GM19351 (cell line): Measurements from ENCODE around the gene SLC22A6.
"Not testable (repeated sequence)": the region's sequence is repeated elsewhere in the genome, so short reads cannot be mapped to it uniquely, and the experiment has no call there.

Experiments used
- ATAC-seq: cut with Tn5 transposase; IDR thresholded peaks from one replicate; pipeline ENCODE4 v1.9.1; 2021; ENCODE audit warnings: mild to moderate bottlenecking, moderate library complexity; ENCODE audit not compliant: unreplicated experiment

SLC22A6 gene

DNA sequence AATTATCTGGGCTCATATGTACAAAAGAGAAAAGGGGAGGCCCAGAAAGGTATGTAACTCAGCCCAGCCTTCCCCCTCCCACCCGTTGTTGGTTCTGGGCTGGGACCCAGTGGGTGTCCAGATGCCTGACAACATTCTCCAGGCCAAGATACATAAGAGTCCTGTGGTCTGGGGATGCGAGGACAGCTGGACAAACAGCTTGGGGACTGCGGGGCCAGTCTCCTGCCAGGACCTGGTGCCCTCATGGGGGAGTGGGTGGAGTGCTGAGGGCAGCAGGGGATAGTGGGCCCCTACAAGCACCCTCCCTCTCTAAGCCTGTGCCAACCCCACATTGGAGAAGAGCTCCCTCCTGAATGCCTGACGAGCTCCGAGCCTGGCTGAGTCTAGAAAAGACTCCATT, 3.5 kb upstream of the SLC22A6 start:
- no peak for ATAC-seq

GRCh38 chr11:62985041-62985750, 429 bp upstream of the SLC22A6 start:
- no peak for ATAC-seq

DNA sequence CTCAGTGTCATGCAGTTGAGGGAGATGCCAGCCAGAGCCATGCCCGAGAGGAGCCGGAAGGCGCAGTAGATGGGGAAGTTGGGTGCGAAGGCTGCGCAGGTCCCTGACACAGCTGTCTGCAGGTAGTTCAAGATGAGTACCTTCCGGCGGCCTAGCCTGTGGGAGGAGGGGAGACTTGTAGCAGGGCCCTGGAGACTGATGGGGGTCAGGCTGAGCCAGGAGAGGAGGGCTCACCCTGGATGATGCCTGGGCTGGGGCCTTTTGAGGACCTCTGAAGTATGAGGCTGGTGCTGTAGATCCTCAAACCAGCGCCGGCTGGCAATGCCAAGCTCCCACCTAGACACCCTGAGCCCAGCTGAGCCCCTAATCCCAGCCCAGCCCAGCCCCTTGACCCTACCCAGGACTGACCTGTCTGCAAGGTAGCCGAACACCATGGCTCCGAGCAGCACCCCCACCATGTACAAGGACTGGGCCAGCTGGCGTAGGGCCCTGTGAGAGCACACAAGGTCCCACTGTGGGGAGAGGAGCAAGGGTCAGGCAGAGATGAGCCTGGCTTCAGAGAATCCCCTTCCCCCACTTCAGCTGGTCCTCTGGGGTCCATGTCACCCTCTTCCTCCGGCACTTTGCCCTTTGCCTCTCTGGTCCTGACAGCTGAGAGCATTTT, 1.1 kb downstream of the SLC22A6 start:
- no peak for ATAC-seq

DNA sequence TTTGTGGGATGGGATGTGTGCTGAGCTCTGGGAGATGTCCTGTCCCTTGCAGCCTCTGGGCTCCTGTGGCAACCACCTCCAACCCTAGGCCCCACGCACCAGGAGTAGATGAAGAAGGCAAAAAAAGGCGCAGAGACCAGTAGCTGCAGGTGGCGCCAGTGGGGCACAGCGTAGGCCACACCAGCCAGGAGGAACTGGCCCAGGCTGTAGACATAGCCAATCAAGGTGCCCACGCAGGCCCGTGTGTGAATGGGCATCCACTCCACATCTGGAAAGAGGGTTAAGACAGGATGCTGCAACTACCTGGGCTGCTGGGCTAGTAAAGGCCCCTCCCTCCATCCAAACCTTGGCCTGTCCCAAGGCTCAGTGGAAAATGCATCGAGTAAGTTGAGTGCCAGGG, 3.0 kb downstream of the SLC22A6 start:
- ATAC-seq, result no peak

GRCh38 chr11:62980133-62980760, 4.5 kb downstream of the SLC22A6 start:
- ATAC-seq, result no peak

- ATAC-seq, result no peak
Observed at GRCh38 chr11:62976109-62976508, 8.7 kb downstream of the SLC22A6 start.

DNA sequence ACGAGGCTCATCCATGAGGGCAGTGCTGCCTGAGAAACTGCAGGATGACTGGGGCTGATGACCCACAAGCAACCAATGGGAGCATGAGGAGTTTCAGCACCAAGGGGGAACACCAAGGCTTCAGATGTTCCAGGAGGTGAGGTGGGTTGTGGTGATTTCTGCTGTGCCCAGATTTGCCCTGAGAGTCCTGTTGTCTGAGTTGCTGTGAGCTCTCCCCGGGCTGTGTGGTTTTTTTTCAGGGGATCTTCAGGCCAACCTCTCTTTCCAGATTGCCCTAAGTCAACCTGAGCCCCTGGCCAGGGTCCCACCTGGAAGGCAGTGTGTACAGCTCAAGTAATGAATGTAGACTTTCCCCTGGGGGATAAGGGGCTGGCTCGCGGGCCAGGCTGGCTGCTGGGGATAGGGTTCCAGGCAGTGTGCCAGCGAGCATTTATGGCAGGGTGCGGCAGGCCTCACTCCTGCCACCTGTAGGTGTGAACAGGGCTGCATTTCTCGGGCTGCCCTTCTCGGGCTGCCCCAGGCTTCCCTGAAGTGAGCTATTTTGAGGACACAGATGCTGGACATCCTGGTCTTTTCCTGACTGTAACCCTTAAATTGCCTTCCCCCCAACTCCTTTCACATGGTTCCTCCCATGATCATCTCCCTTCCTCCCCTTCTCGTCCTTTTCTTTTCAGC, 9.8 kb downstream of the SLC22A6 start:
- ATAC-seq, result no peak

GRCh38 chr11:62965574-62965973, 19.2 kb downstream of the SLC22A6 start:
- ATAC-seq, result no peak

DNA sequence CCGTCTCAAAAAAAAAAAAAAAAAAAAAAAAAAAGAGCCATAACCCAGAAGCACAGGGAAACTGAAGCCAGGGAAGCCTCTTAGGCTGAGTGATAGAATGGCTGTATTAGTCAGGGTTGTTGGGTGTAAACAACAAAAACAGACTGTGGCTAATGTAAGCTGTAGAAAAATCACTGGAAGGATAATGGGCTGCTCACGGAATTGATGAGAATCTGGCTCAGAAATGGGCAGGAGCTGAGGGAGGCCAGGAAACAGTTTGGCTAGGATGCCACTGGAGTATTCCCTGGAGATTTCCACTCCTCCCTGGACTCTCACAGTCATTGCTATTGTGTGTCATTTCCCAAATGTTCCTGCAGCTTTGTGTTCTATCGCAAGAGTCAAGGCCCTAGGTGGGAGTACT, 22.4 kb downstream of the SLC22A6 start:
- no peak for ATAC-seq

DNA sequence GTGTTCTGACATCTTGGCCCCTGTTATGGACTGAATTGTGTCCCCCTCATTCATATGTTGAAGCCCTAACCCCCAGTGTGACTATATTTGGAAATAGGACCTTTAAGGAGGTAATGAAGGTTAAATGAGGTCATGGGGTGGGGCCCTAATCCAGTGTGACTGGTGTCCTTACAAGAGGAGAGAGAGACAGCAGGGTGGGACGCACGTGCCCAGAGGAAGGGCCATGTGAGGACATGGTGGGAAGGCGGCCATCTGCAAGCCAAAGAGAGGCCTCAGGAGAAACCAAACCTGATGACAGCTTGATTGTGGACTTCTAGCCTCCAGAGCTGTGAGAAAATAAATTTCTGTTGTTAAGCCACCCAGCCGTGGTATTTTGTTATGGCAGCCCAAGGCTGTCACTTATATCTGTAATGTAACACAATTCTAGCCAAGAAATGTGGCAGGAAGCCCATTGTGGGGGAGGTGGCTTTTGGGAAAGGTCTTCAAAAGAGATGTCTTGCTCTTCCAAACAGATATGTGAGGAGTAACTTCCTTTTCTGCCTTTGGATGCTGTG, 23.7 kb downstream of the SLC22A6 start:
- ATAC-seq, result no peak

GRCh38 chr11:62959422-62959980, 25.3 kb downstream of the SLC22A6 start:
- no peak for ATAC-seq

GRCh38 chr11:62958547-62959421, 26.0 kb downstream of the SLC22A6 start:
- no peak for ATAC-seq

DNA sequence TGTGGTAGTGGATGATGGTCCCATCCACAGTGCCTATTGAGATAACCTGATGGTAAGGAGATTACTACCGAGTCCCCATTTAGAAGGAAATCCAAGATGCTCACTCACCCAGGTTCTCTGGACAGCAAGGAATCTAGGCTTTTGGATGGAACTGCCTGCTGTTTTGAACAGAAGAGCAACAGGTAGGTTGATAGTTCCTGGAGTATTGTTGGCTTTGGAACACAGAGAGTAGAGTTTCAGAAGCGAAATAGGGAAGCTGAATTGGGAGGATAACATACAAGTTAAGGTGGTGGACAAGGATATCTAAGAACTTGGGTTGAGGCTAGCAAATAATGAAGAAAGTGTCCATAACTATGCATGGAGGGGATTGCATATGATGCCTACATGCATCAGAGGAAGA, 27.6 kb downstream of the SLC22A6 start:
- ATAC-seq, result no peak

DNA sequence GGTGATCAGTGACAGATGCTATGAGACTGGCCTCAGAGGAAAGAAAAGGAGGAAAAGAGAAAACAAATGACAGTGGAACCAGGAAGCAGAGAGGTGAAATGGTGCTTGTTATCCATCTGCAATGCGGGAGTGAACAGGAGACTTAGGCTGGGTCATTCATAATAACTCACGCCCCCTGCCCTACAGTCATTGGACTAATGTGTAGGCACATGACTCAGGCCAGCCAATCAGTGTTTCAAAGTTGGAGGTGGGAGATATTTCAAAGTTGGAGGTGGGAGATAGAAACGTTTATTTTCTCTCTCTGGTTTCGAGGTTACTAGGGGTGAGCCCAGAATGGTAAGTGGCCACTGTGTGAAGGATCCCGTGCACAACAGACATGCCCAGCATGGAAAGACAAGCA, 30.3 kb downstream of the SLC22A6 start:
- ATAC-seq, result no peak

GRCh38 chr11:62953811-62954210, 31.0 kb downstream of the SLC22A6 start:
- no peak for ATAC-seq

DNA sequence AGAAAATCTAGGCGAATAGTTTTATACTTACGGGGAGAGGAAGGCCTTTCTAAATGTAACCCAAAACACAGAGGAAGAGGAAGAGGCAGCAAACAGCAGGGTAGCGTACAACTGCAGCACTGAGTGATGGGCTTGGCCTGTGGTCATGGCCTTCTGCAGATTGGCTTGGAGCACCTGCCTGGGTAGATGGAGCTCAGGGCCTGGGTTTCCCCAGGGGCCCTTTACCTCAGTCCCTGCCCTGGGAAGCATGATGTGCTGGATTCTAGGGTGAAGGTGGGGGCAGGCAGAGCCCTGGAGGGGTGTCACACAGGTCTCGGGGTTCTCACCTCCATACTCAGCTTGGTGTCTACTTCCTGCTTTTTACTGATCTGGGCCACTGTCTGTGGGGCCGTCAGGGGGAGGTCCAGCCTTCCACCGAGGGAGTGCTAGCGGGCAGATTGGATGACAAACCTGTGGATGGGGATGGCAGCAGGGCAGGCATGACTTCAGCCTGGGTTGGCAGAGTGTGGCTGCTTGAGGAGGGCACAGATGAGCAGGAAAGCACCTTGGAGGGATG, 35.9 kb downstream of the SLC22A6 start:
- no peak for ATAC-seq

DNA sequence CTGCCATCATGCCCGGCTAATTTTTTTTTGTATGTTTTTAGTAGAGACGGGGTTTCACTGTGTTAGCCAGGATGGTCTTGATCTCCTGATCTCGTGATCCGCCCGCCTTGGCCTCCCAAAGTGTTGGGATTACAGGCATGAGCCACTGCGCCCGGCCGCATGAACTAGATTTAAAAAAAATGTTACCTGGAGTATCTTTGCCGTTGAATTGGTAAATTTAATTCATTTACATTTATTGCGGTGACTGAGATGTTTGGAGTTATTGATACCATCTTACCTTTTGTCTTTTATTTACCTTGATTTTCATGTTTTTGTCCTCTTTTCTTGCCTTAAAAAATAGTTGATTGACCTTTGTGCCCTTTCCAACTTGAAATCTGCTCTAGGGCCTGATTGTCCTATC, 39.2 kb downstream of the SLC22A6 start:
- ATAC-seq, result not testable (repeated sequence)

GRCh38 chr11:62937528-62937927, 47.2 kb downstream of the SLC22A6 start:
- not testable (repeated sequence) for ATAC-seq

DNA sequence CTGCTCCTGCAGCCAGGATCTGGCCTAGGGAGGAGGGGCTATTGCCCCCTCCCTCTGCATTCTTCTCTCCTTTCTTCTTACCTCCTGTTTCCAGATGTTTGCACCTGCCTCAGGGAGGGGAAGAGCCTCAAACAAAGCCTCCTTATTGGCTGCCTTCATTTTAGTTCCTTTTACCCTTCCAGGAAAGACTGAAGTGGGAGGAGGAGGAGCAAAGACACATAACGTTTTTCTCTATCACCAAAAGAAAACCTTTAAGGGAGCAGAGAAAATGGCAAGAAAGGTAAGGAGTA, 50.3 kb downstream of the SLC22A6 start:
- no peak for ATAC-seq
